Measurements from ENCODE around the gene KCNJ15. TPM values are rescaled to one million over a fixed set of nuclear protein-coding genes. Genes with fewer than 3 reads are reported as not detected.

KCNJ15 gene
- total RNA-seq, 4 donors from 2014 or later = 4.6 to 9.2 (median 6.5) TPM

GRCh38 chr21:38249696-38250278 lies 7.0 kb upstream of the KCNJ15 start:
- Histone ChIP-seq H3K36me3 (no peaks in the 10 kb centered on the region), H3K9me3 (no peaks in the 10 kb centered on the region), H3K27me3 (no peaks in the 10 kb centered on the region), H3K4me1 (peaks cover 3% of the 10 kb centered on the region), H3K27ac (no peak overlapping the region), H3K4me3 (no peak overlapping the region)
- WGBS = 75% methylated on average over 3 of the region's 3 CpGs
- TF ChIP-seq POLR2A (IDR thresholded peaks at IDR 0.05) (no peak), POLR2AphosphoS5 (IDR thresholded peaks at IDR 0.05) (no peak), CTCF (IDR thresholded peaks at IDR 0.05) (no peak), EP300 (IDR thresholded peaks at IDR 0.05) (no peak)
- DNase-seq (ENCODE audit: low spot score in 2 of 2) = no peak

GRCh38 chr21:38250991-38251418 lies 5.8 kb upstream of the KCNJ15 start:
- Histone ChIP-seq H3K4me1 (peaks cover 3% of the 10 kb centered on the region), H3K4me3 (no peak overlapping the region), H3K9me3 (no peaks in the 10 kb centered on the region), H3K27me3 (no peaks in the 10 kb centered on the region), H3K36me3 (no peaks in the 10 kb centered on the region), H3K27ac (no peak overlapping the region)
- no peak for DNase-seq (ENCODE audit: low spot score in 2 of 2)
- WGBS = 93% methylated on average over 7 of the region's 7 CpGs
- no peak for TF ChIP-seq CTCF (IDR thresholded peaks at IDR 0.05)
- no peak for TF ChIP-seq POLR2A (IDR thresholded peaks at IDR 0.05)
- TF ChIP-seq EP300 (IDR thresholded peaks at IDR 0.05) = no peak
- no peak for TF ChIP-seq POLR2AphosphoS5 (IDR thresholded peaks at IDR 0.05)

DNA sequence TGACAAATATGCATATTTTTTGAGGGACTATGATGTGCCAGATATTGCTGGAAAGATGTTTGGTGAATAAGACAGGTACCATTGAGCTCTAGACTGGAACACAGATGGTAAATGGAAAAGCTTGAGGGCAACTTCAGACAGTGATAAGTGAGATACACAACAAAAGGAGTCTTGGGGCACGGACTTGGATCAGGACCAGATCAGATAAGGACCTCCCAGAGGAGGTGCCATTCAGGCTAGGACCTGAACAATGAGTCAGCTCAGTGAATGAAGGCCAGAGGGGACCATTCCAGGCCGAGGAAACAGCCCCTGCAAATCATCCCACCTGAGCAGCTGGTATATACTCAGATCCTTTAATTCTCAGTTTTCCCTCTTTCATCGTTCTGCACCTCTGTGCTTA lies 1.8 kb upstream of the KCNJ15 start:
- 59% methylated on average over 3 of the region's 3 CpGs for WGBS
- Histone ChIP-seq H3K27me3 (peaks cover 5% of the 10 kb centered on the region), H3K4me3 (no peak overlapping the region), H3K27ac (no peak overlapping the region), H3K4me1 (peaks cover 3% of the 10 kb centered on the region), H3K9me3 (no peaks in the 10 kb centered on the region), H3K36me3 (no peaks in the 10 kb centered on the region)
- TF ChIP-seq POLR2A (IDR thresholded peaks at IDR 0.05) = no peak
- no peak for TF ChIP-seq CTCF (IDR thresholded peaks at IDR 0.05)
- TF ChIP-seq EP300 (IDR thresholded peaks at IDR 0.05) = no peak
- TF ChIP-seq POLR2AphosphoS5 (IDR thresholded peaks at IDR 0.05) = no peak
- DNase-seq (ENCODE audit: low spot score in 2 of 2) = no peak

- TF ChIP-seq POLR2AphosphoS5 (IDR thresholded peaks at IDR 0.05) = no peak
- no peak for TF ChIP-seq EP300 (IDR thresholded peaks at IDR 0.05)
- TF ChIP-seq POLR2A (IDR thresholded peaks at IDR 0.05) = no peak
- TF ChIP-seq CTCF (IDR thresholded peaks at IDR 0.05) = no peak
- no peak overlapping the region for H3K27ac ChIP-seq
- H3K27me3 ChIP-seq = peaks cover 5% of the 10 kb centered on the region
- no peak overlapping the region for H3K4me3 ChIP-seq
- DNase-seq (ENCODE audit: low spot score in 2 of 2) = no peak
- H3K9me3 ChIP-seq = no peaks in the 10 kb centered on the region
- 84% methylated on average over 9 of the region's 9 CpGs for WGBS
- H3K36me3 ChIP-seq = no peaks in the 10 kb centered on the region
- peaks cover 3% of the 10 kb centered on the region for H3K4me1 ChIP-seq
Observed at GRCh38 chr21:38255571-38256117, 1.1 kb upstream of the KCNJ15 start.

DNA sequence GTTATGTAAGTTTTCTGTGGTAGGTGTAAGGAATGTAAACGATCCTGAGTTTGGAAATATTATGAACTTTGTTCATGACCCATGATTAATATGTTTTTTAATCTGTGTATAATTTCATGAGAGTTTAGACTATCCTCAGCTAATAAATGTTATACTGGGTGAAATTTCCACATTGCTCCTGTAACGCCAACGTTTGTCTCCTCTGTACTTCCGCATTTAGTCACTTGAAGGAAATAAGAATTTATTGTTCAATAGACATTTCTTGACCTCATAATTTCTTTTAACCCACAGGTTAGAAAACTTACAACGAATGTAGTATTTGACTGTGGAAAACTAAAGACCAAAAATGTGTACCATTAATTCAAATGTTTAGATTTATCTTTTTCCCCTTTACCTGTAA lies 876 bp downstream of the KCNJ15 start:
- H3K4me3 ChIP-seq = peak overlapping the region; percentile 25
- peaks cover 5% of the 10 kb centered on the region for H3K27me3 ChIP-seq
- WGBS = 47% methylated on average over 5 of the region's 5 CpGs
- H3K4me1 ChIP-seq = peaks cover 7% of the 10 kb centered on the region
- DNase-seq (ENCODE audit: low spot score in 2 of 2) = no peak
- H3K27ac ChIP-seq = no peak overlapping the region
- H3K9me3 ChIP-seq = no peaks in the 10 kb centered on the region
- H3K36me3 ChIP-seq = no peaks in the 10 kb centered on the region
- no peak for TF ChIP-seq POLR2AphosphoS5 (IDR thresholded peaks at IDR 0.05)
- TF ChIP-seq CTCF (IDR thresholded peaks at IDR 0.05) = no peak
- no peak for TF ChIP-seq EP300 (IDR thresholded peaks at IDR 0.05)
- TF ChIP-seq POLR2A (IDR thresholded peaks at IDR 0.05) = no peak
